ENCODE results near the gene TAOK3. TPM values are rescaled to one million over a fixed set of nuclear protein-coding genes. Genes with fewer than 3 reads are reported as not detected.

TAOK3 gene
- total and polyA plus RNA-seq, 3 donors from 2014 or later = 20.5 to 64.8 (median 51.9) TPM

DNA sequence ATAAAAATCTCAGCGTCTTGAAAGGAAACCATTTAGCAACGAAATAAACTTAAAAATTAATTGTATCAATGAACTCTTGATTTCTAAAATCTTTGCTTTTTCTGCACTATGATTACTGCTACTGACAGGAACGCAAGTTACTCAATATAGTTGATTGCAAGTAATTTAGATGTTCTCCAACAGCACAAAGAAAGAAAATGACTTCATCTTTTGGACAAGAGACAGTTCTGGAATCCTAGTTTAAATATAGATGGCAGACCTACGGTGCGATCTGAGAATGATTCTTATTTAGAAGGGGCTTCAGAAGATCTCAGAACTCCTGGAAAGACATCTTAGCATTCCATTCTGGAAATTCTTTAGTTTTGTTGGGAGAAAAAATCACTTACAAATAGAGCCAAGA is 2.2 kb upstream of the TAOK3 start:
- no peaks in the 10 kb centered on the region for H3K36me3 ChIP-seq (ENCODE audit: low read depth, missing control alignments)
- DNase-seq = no peak
- WGBS, 2 donors = 31 to 51% methylated on average over 5 of the region's 5 CpGs
- peak overlapping the region; percentile 94 to 99 for H3K4me3 ChIP-seq
- no peaks in the 10 kb centered on the region for H3K9me3 ChIP-seq
- intact Hi-C loops (cut with DNase I; ENCODE audit: low total_unique reads) = loop anchor here (10.0 kb wide), 1 partner anchor 190 kb away; no protein-coding TSS in a partner anchor
- peaks cover 19% of the 10 kb centered on the region for H3K4me1 ChIP-seq
- TF ChIP-seq, protein P1, sequence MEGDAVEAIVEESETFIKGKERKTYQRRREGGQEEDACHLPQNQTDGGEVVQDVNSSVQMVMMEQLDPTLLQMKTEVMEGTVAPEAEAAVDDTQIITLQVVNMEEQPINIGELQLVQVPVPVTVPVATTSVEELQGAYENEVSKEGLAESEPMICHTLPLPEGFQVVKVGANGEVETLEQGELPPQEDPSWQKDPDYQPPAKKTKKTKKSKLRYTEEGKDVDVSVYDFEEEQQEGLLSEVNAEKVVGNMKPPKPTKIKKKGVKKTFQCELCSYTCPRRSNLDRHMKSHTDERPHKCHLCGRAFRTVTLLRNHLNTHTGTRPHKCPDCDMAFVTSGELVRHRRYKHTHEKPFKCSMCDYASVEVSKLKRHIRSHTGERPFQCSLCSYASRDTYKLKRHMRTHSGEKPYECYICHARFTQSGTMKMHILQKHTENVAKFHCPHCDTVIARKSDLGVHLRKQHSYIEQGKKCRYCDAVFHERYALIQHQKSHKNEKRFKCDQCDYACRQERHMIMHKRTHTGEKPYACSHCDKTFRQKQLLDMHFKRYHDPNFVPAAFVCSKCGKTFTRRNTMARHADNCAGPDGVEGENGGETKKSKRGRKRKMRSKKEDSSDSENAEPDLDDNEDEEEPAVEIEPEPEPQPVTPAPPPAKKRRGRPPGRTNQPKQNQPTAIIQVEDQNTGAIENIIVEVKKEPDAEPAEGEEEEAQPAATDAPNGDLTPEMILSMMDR (IDR thresholded peaks at IDR 0.05) = no peak
- TF ChIP-seq POLR2A (IDR thresholded peaks at IDR 0.05) = no peak
- H3K27ac ChIP-seq = peak overlapping the region; percentile 89 to 97
- H3K27me3 ChIP-seq = no peaks in the 10 kb centered on the region

DNA sequence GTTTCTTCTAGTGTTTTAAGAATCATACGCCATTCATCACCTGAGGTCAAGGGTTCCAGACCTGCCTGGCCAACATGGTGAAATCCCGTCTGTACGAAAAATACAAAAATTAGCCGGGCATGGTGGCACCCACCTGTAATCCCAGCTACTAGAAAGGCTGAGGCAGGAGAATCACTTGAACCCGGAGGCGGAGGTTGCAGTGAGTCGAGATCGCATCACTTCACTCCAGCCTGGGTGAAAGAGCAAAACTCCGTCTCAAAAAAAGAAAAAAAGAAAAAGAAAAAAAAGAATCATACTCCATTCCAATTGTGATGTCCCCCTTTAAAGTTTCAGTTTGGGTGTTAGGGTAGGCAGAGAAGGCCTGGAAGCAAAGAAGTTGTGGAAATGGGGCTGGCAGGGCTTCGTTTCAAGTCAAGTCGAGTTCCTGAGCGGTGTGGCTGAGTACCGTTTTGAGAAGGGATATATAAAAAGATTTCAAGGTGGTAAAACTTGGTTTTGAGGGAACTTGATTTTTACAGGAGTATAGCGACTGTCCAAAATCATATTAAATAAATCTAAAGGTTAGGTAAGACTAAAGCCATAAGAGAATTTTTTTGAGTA is 1.5 kb upstream of the TAOK3 start:
- Histone ChIP-seq H3K27ac (peak overlapping the region in 1 of 2 donors; percentile 75), H3K4me1 (peaks cover 19% of the 10 kb centered on the region), H3K27me3 (no peaks in the 10 kb centered on the region), H3K4me3 (no peak overlapping the region), H3K36me3 (ENCODE audit: low read depth, missing control alignments) (no peaks in the 10 kb centered on the region), H3K9me3 (no peaks in the 10 kb centered on the region)
- intact Hi-C loops (cut with DNase I; ENCODE audit: low total_unique reads) = loop anchor here (10.0 kb wide), 1 partner anchor 189 kb away; no protein-coding TSS in a partner anchor
- TF ChIP-seq, protein P1 (IDR thresholded peaks at IDR 0.05) = no peak
- no peak for TF ChIP-seq POLR2A (IDR thresholded peaks at IDR 0.05)
- DNase-seq = no peak
- 50 to 76% methylated on average over 14 of the region's 14 CpGs for WGBS, 2 donors

DNA sequence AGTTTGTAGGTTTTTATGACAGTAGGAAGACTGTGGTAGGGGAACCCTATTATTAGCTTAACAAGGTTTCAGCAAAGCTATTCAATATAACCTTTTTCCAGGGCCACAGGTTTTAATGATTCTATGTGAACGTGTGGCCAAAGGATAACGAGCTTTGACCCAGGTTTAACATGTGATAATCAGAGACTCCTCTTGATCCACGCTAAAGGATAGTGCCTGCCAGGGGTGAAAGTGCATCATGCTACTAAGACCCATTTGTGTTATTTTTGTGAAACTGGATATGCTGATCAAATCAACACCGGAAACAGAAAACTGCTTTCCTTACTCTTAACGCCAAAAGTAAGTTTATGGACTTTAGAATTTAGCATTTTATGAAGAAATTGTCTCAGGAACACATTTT is 909 bp upstream of the TAOK3 start:
- WGBS, 2 donors = 32 to 37% methylated on average over 5 of the region's 5 CpGs
- Histone ChIP-seq H3K9me3 (no peaks in the 10 kb centered on the region), H3K4me3 (peak overlapping the region; percentile 86 to 94), H3K36me3 (ENCODE audit: low read depth, missing control alignments) (no peaks in the 10 kb centered on the region), H3K27ac (peak overlapping the region; percentile 49 to 75), H3K27me3 (no peaks in the 10 kb centered on the region), H3K4me1 (peaks cover 19% of the 10 kb centered on the region)
- no peak for TF ChIP-seq POLR2A (IDR thresholded peaks at IDR 0.05)
- TF ChIP-seq, protein P1 (IDR thresholded peaks at IDR 0.05) = no peak
- DNase-seq = no peak
- intact Hi-C loops (cut with DNase I; ENCODE audit: low total_unique reads) = loop anchor here (10.0 kb wide), 1 partner anchor 189 kb away; no protein-coding TSS in a partner anchor

DNA sequence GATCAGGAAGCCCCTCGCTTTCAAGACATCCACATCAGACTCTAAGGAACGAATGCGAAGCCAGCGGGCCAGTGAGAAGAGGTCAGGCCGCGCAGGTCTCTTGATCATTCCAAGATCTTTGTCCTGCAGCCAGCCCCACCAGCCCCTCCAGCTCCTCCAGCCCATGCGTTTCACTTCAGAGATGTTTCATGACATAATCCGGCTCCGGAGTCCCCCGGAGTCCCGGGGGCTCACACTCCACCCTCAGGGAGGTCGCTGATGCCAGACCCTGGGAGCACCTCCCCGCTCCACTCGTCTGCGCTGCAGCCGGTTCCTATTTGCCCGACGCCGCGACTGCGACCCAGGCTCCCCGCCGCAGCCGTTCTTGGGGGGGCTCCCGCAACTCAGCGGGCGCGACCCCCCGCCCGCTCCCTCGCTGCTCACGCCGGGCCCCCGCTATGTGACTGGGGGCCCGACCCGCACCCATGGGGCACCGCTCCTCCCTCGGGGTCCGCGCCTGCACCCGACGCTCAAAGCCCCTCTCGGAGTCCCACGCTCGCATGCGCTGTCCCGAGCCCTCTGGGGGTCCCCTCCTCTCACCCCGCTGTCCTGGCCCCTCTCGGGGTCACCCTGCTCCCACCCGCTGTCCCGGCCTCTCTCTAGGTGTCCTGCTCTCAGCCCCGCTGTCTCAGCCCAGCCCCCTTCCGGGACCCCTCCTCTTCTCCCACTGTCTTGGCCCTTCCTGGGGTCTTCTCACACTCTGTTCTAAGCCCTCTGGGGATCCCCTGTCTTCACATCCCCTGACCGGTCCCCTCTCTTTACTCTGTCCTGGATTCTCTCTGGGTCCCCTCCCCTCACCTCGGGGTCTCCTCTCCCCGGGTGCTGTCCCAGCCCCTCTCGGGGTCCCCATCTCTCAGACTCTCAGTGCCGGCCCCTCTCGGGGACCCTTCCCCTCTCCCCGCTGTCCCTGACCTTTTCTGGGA is 1.1 kb downstream of the TAOK3 start:
- Histone ChIP-seq H3K36me3 (ENCODE audit: low read depth, missing control alignments) (no peaks in the 10 kb centered on the region), H3K27ac (peak overlapping the region; percentile 68 to 75), H3K9me3 (no peaks in the 10 kb centered on the region), H3K27me3 (no peaks in the 10 kb centered on the region), H3K4me1 (peaks cover 19% of the 10 kb centered on the region), H3K4me3 (peak overlapping the region; percentile 86 to 94)
- TF ChIP-seq POLR2A (IDR thresholded peaks at IDR 0.05) = no peak
- 0 to 1% methylated on average over 22 to 59 of the region's 60 CpGs for WGBS, 2 donors
- peak; percentile 64 for DNase-seq
- intact Hi-C loops (cut with DNase I; ENCODE audit: low total_unique reads) = loop anchor here (10.0 kb wide), 1 partner anchor 187 kb away; no protein-coding TSS in a partner anchor

DNA sequence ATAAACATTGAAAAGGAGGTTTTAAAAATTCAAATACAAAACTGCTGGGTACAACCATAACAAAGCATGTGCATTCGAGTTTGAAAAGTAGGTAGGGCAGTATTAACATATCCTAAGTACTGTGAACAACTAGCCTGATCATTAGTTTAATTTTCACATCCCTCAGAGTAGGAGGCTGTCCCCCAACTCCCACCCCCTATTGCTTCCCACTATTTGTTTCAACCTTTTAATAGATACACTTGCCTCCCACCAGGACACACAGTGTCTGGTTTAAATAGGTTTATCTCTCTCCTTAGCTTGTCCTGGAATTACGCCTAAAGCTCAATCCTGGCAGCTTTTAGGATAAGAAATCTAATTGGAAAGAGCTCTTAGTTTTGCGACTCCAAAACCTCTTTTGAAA is 2.1 kb downstream of the TAOK3 start:
- intact Hi-C loops (cut with DNase I; ENCODE audit: low total_unique reads) = loop anchor here (10.0 kb wide), 1 partner anchor 186 kb away; no protein-coding TSS in a partner anchor
- Histone ChIP-seq H3K36me3 (ENCODE audit: low read depth, missing control alignments) (no peaks in the 10 kb centered on the region), H3K27me3 (no peaks in the 10 kb centered on the region), H3K27ac (no peak overlapping the region), H3K9me3 (no peaks in the 10 kb centered on the region), H3K4me3 (peak overlapping the region in 1 of 2 donors; percentile 94), H3K4me1 (peaks cover 19% of the 10 kb centered on the region)
- WGBS, 2 donors = 34 to 38% methylated on average over 3 of the region's 3 CpGs
- no peak for TF ChIP-seq POLR2A (IDR thresholded peaks at IDR 0.05)
- TF ChIP-seq, protein P1 (IDR thresholded peaks at IDR 0.05) = no peak
- no peak for DNase-seq
